Dendritic cell treated with granulocyte-macrophage colony-stimulating factor and Interleukin-4, amounts not matched to agents 40 ng/mL and 50 ng/mL, for 4 days (primary cell): ENCODE results near the gene MEN1.

Experiments used
- H3K27ac Mint-ChIP-seq: one replicate; pipeline ENCODE4 v1.8.0; 2022; ENCODE audit warnings: mild to moderate bottlenecking, mixed read lengths
- H3K27me3 Mint-ChIP-seq: one replicate; pipeline ENCODE4 v1.8.0; 2022; ENCODE audit warnings: mild to moderate bottlenecking, mixed read lengths
- H3K36me3 Mint-ChIP-seq: one replicate; pipeline ENCODE4 v1.8.0; 2022; ENCODE audit warnings: low read depth, mixed read lengths
- H3K4me1 Mint-ChIP-seq: one replicate; pipeline ENCODE4 v1.8.0; 2022; ENCODE audit warnings: low read depth, mixed read lengths
- H3K4me3 Mint-ChIP-seq: one replicate; pipeline ENCODE4 v1.8.0; 2022; ENCODE audit warnings: mild to moderate bottlenecking, moderate library complexity, mixed read lengths
- H3K9me3 Mint-ChIP-seq: one replicate; pipeline ENCODE4 v1.8.0; 2022; ENCODE audit warnings: mixed read lengths
- intact Hi-C: fragments of 100-400 bp; cut with micrococcal nuclease; formaldehyde crosslinking; loops from one replicate; pipeline ENCODE4 v1.15.0; 2022

MEN1 gene

GRCh38 chr11:64796047-64796756, 14.1 kb downstream of the MEN1 start:
- Mint-ChIP-seq H3K4me1 (peaks cover 20% of the 10 kb centered on the region), H3K36me3 (peaks cover 57% of the 10 kb centered on the region), H3K4me3 (no peak overlapping the region), H3K27me3 (no peaks in the 10 kb centered on the region), H3K9me3 (no peaks in the 10 kb centered on the region), H3K27ac (no peak overlapping the region)
- intact Hi-C loops: no loop called here

GRCh38 chr11:64794526-64794925, 15.8 kb downstream of the MEN1 start:
- Mint-ChIP-seq H3K27me3 (no peaks in the 10 kb centered on the region), H3K4me1 (peaks cover 16% of the 10 kb centered on the region), H3K4me3 (no peak overlapping the region), H3K9me3 (no peaks in the 10 kb centered on the region), H3K27ac (no peak overlapping the region), H3K36me3 (peaks cover 62% of the 10 kb centered on the region)
- intact Hi-C loops: no loop called here

- peaks cover 10% of the 10 kb centered on the region for H3K4me1 Mint-ChIP-seq
- H3K27ac Mint-ChIP-seq: no peak overlapping the region
- H3K9me3 Mint-ChIP-seq: no peaks in the 10 kb centered on the region
- H3K36me3 Mint-ChIP-seq: peaks cover 62% of the 10 kb centered on the region
- intact Hi-C loops: no loop called here
- H3K4me3 Mint-ChIP-seq: no peak overlapping the region
- H3K27me3 Mint-ChIP-seq: no peaks in the 10 kb centered on the region
These were observed 16.8 kb downstream of the MEN1 start for GRCh38 chr11:64793271-64794160.

- H3K9me3 Mint-ChIP-seq: no peaks in the 10 kb centered on the region
- no peak overlapping the region for H3K4me3 Mint-ChIP-seq
- peaks cover 10% of the 10 kb centered on the region for H3K4me1 Mint-ChIP-seq
- intact Hi-C loops: no loop called here
- no peaks in the 10 kb centered on the region for H3K27me3 Mint-ChIP-seq
- H3K36me3 Mint-ChIP-seq: peaks cover 63% of the 10 kb centered on the region
- no peak overlapping the region for H3K27ac Mint-ChIP-seq
These were observed 17.9 kb downstream of the MEN1 start for GRCh38 chr11:64792482-64792881.

- Mint-ChIP-seq H3K4me3 (no peak overlapping the region), H3K9me3 (no peaks in the 10 kb centered on the region), H3K27ac (no peak overlapping the region), H3K36me3 (peaks cover 57% of the 10 kb centered on the region), H3K4me1 (peaks cover 10% of the 10 kb centered on the region), H3K27me3 (no peaks in the 10 kb centered on the region)
- intact Hi-C loops: no loop called here
These were observed 18.5 kb downstream of the MEN1 start for GRCh38 chr11:64791781-64792291.

GRCh38 chr11:64790205-64791095, 19.9 kb downstream of the MEN1 start:
- Mint-ChIP-seq H3K27ac (no peak overlapping the region), H3K4me1 (no peaks in the 10 kb centered on the region), H3K36me3 (peaks cover 44% of the 10 kb centered on the region), H3K4me3 (no peak overlapping the region), H3K27me3 (no peaks in the 10 kb centered on the region), H3K9me3 (no peaks in the 10 kb centered on the region)
- intact Hi-C loops: no loop called here

- Mint-ChIP-seq H3K9me3 (no peaks in the 10 kb centered on the region), H3K4me3 (no peak overlapping the region), H3K4me1 (no peaks in the 10 kb centered on the region), H3K27ac (no peak overlapping the region), H3K27me3 (no peaks in the 10 kb centered on the region), H3K36me3 (peaks cover 38% of the 10 kb centered on the region)
- intact Hi-C loops: no loop called here
These were observed 20.8 kb downstream of the MEN1 start for GRCh38 chr11:64789331-64790204.

GRCh38 chr11:64788321-64789215, 21.8 kb downstream of the MEN1 start:
- H3K27ac Mint-ChIP-seq: no peak overlapping the region
- H3K4me3 Mint-ChIP-seq: no peak overlapping the region
- no peaks in the 10 kb centered on the region for H3K27me3 Mint-ChIP-seq
- H3K4me1 Mint-ChIP-seq: no peaks in the 10 kb centered on the region
- intact Hi-C loops: no loop called here
- peaks cover 36% of the 10 kb centered on the region for H3K36me3 Mint-ChIP-seq
- H3K9me3 Mint-ChIP-seq: no peaks in the 10 kb centered on the region

- Mint-ChIP-seq H3K4me3 (no peak overlapping the region), H3K36me3 (peaks cover 36% of the 10 kb centered on the region), H3K27me3 (no peaks in the 10 kb centered on the region), H3K9me3 (no peaks in the 10 kb centered on the region), H3K4me1 (no peaks in the 10 kb centered on the region), H3K27ac (no peak overlapping the region)
- intact Hi-C loops: no loop called here
These were observed 22.6 kb downstream of the MEN1 start for GRCh38 chr11:64787526-64788320.

GRCh38 chr11:64786308-64786707, 24.0 kb downstream of the MEN1 start:
- Mint-ChIP-seq H3K9me3 (no peaks in the 10 kb centered on the region), H3K27ac (no peak overlapping the region), H3K27me3 (no peaks in the 10 kb centered on the region), H3K4me1 (no peaks in the 10 kb centered on the region), H3K36me3 (peaks cover 30% of the 10 kb centered on the region), H3K4me3 (no peak overlapping the region)
- intact Hi-C loops: no loop called here

GRCh38 chr11:64784813-64785581, 25.4 kb downstream of the MEN1 start:
- H3K4me3 Mint-ChIP-seq: no peak overlapping the region
- intact Hi-C loops: no loop called here
- no peak overlapping the region for H3K27ac Mint-ChIP-seq
- H3K27me3 Mint-ChIP-seq: no peaks in the 10 kb centered on the region
- no peaks in the 10 kb centered on the region for H3K9me3 Mint-ChIP-seq
- no peaks in the 10 kb centered on the region for H3K4me1 Mint-ChIP-seq
- H3K36me3 Mint-ChIP-seq: peaks cover 22% of the 10 kb centered on the region
